Putamen (tissue), 1 donor: ENCODE results near the gene PSORS1C1.
"Not testable (repeated sequence)": the region's sequence is repeated elsewhere in the genome, so short reads cannot be mapped to it uniquely, and the experiment has no call there.

ENCODE experiments used
- DNase-seq: peaks from one replicate; pipeline ENCODE4 v3.0.0-alpha.2; 2016; ENCODE audit warnings: low spot score

Gene PSORS1C1

DNA sequence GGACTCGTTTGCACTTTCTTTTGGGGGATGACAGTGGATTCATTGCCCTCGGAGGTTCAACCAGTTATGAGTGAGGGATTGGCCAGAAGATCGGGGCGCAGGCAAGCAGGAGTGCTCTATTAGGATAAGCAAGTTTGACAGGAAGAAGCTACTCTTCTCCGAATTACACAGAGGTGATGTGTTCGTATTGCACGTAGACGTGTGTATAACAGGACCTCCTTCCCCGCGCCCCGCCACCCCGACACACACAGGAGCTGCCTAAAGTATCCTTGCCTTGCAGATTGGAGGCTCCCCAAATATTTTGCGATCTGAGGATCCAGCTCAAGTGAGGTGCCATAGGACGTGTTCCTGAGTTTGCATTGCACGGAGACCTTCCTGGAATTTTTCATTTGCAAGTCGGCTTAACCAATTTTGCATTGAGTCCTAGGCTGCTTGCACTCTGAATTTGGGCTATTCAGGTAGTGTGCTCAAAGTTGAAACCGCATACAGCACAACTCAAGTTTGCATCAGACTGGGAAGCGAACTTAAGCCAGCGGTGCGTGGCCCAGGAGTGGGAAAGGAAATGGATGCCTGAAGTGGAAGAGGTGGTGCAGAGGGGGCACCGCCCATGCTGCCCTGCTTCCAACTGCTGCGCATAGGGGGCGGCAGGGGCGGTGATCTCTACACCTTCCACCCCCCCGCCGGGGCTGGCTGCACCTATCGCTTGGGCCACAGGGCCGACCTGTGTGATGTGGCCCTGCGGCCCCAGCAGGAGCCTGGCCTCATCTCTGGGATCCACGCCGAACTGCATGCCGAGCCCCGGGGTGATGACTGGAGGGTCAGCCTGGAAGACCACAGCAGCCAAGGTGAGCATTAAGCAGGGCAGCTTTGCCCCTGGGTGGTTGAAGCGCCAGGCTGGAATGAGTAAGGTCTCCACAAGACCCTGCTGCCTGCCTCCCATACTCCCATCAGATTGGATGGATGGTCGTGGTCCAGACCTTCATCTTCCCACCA, 44.6 kb downstream of the PSORS1C1 start:
- DNase-seq, result no peak

DNA sequence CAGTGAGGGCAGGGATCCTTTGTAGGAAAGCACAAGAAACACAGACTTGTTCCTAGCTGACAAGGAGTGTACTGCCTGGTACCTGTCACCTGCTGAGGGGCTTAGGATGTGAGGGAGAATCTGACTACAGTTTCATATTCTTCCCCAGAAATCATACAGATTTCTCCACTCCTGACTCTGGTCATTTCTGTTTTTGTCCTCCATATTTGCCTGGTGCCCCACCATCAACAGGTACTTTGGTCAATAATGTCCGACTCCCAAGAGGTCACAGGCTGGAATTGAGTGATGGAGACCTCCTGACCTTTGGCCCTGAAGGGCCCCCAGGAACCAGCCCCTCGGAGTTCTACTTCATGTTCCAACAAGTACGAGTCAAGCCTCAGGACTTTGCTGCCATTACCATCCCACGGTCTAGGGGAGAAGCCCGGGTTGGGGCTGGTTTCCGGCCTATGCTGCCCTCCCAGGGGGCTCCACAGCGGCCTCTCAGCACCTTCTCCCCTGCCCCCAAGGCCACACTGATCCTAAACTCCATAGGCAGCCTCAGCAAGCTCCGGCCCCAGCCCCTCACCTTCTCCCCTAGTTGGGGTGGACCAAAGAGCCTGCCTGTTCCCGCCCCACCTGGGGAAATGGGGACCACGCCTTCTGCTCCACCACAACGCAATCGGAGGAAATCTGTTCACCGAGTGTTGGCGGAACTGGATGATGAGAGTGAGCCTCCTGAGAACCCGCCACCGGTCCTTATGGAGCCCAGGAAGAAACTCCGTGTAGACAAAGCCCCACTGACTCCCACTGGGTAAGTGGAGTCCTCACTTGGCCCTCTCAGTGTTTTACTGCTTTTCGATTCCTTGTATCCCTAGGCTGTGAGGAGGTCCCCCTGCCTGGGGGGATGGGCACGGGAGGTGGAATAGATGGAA, 46.9 kb downstream of the PSORS1C1 start:
- DNase-seq, result no peak

DNA sequence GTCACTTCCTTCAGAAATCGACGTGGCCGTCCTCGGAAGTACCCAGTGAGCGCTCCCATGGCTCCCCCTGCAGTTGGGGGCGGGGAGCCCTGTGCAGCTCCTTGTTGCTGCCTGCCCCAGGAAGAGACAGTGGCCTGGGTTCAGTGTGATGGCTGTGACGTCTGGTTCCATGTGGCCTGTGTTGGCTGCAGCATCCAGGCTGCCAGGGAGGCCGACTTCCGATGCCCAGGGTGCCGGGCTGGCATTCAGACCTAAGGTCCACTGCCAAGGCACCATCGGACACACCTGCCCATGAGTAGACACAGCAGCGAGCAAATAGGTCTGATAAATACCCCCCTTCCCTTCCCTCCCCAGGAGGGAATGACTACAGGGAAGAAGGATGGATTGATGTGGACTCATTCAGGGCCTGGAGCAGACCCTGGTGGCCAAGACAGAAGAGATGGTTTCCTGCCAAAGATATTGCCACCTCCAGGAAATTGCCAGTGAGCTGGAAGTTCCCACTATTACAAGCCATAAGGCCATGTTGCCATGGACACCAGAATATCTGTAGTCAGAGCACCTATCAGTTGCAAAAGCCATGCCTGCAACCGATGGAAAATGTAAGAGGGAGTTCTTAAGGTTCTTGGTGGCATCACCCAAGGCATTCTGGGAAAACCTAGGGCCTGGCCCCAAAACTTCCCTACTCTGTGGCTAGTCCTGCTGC, 48.0 kb downstream of the PSORS1C1 start:
- DNase-seq, result no peak

DNA sequence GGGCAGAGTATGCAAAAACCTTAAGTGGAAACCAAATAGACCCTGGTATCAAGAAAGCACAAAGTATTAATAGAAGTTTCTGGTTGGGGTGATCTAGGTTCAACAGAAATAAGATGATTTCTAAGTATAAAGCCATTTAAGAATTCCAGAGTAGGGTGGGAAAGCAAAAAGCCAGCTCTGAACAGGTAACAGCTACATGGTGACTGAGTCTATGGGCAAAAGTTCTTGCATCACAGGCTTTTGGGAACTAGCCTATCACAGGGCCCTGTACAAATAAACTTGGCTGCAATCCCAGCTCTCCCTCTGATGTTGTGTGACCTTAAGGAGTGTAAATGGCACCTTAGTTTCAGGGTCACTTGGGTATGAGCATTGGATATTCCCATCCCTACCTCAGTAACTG, 49.3 kb downstream of the PSORS1C1 start:
- DNase-seq, result no peak

DNA sequence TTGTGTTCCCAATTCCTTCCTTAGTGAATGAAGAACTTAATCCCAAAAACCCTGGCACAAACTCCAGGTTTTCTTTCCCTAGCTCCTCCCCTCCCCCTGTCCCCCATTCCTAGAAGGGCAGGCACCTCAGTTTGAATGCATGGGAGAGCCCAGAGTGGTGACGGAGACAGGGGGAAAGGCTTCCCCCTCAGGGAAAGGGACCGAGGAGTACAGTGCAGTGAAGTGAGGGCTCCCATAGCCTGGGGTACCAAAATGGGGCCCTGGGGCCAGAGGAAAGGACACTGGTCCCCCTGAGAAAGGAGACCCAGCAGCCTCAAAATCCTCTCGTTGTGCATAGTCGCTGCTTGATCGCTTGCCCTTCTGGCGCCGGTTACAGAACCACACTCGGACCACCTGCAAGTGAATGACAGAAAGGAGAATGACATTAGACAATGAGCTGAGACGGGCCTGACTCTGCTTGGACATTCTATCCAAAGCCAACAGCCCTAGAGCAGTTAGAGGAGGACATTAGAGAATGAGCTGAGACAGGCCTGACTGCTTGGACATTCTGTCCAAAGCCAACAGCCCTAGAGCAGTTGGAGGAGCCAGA, 50.0 kb downstream of the PSORS1C1 start:
- DNase-seq, result not testable (repeated sequence)

DNA sequence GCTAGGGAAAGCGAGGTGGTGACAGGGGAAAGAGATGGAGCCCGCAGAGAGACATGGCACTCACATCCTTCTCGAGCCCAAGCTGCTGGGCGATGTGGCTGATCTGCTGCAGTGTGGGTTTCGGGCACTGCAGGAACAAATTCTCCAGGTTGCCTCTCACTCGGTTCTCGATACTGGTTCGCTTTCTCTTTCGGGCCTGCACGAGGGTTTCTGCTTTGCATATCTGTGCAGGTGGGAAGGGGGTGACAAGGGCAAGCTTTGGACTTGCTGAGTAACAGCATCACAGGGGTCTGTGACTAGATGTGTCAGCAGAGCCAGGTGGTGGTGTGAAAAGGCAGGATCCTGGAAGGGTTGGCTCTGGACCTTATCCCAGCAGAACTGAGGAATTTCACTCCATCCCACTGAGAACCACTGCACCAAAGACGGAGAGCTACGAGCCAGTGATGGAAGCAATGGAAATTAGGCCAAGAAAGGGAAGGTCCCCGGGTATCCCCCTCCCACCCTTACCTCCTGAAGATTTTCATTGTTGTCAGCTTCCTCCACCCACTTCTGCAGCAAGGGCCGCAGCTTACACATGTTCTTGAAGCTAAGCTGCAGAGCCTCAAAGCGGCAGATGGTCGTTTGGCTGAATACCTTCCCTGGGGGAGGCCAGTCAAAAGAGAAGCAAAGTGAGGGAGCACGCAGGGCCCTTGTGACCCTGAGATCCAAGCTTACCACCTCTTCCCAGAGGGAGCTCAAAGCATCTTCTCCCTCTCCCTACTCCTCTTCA, 50.6 kb downstream of the PSORS1C1 start:
- not testable (repeated sequence) for DNase-seq

DNA sequence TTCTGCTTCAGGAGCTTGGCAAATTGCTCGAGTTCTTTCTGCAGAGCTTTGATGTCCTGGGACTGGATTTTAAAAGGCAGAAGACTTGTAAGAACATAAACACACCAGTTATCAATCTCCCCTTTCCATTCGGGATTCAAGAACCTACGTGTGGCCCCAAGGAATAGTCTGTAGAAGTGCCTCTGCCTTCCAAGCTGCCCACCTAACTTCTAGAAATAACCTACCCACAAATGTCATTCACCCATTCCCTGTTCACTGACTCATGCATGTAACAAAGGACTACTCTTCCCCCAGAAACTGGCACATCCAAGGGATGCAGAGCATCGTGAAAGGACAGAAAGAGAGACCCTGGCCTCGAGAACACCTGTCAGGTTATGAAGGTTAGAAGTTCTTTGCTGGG, 51.4 kb downstream of the PSORS1C1 start:
- peak; percentile 56 for DNase-seq

DNA sequence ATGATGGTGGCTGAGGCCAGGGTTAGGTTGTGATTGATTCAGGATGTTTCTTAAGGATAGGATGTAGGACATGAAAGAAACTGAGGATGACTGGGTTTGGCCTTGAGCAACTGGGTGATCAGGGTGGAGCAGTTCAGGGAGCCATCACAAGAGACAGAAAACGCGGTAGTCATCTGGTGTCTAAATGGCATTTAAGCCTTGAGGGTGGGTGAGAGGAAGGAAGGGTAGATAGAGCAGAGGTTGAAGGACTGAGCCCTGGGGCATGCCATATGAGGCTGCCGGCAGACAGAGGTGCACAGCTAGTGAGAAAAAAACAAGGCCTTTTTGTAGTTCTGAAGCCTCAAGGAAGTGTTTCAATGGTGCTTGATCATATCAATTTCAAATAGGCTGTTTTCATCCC, 54.0 kb downstream of the PSORS1C1 start:
- no peak for DNase-seq

DNA sequence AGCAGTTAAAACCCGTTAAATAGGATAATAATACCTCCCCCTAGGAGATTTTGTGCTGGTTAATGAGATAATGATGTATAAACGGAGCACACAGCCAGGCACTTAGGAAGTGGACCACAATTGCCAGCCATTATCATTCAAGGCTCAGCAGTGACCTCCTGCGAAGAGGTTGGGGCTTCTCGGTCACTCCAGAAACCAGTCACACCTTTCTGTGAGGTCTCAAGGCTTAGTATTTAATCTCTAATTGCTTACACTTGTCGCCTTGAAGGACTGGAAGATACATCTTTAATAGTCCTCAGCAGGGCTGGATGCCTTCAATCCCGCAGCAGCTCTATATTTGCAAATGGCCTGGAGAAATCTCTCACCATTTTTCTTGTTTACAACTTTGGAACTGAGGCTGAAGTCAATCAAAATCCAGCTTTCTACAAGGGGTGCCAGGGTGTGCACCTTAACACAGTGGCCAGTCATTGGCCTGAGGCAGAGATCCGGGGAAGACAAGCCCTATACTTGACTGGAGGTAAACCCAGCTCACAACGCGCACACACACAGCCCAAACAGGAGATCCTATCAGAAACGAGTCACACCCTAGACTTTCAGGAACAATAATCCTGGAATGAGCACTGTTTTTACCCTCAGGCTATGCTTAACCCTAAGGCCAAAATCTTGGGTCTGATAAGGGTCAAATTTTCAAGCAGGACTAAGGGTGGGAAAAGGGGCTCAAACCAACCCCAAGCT, 54.7 kb downstream of the PSORS1C1 start:
- no peak for DNase-seq

DNA sequence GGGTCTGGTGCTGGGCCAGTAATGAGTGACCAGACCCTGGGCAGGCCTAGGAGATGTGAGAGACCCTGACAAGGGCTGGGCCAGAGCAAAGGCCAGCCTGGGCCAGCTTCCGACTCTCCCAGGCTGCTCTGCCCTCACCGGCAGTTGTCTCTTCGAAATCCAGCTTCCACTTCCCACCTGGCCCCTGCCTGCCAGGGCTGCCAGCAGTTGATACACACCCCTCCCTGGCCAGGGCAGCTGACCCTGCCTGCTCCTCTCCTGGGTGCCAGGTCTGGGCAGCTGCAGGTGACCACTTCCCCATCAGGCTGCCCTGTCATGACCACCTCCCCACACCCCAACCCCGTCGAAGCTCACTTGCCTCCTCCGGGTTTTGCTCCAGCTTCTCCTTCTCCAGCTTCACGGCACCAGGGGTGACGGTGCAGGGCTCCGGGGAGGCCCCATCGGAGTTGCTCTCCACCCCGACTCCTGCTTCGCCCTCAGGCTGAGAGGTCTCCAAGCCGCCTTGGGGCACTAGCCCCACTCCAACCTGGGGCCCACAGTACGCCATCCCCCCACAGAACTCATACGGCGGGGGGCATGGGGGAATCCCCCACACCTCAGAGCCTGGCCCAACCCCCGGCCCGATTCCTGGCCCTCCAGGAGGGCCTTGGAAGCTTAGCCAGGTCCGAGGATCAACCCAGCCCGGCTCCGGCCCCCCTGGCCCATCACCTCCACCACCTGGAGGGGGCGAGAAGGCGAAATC, 55.4 kb downstream of the PSORS1C1 start:
- DNase-seq, result not testable (repeated sequence)

DNA sequence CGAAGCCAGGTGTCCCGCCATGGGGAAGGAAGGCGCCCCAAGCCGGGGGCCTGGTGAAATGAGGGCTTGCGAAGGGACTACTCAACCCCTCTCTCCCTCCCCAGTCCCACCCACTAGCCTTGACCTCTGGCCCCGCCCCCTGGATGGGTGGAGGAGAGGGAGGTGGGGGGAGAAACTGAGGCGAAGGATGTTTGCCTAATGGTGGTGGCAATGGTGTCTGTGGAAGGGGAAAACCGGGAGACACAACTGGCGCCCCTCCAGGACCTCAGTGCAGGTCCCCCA, 55.9 kb downstream of the PSORS1C1 start, which contains the start of gene POU5F1:
Gene POU5F1, minus strand, starts transcription at position 83 of the 282 bp plus-strand sequence. Its CDS starts 62 bp downstream, at position 21.
- no peak for DNase-seq

DNA sequence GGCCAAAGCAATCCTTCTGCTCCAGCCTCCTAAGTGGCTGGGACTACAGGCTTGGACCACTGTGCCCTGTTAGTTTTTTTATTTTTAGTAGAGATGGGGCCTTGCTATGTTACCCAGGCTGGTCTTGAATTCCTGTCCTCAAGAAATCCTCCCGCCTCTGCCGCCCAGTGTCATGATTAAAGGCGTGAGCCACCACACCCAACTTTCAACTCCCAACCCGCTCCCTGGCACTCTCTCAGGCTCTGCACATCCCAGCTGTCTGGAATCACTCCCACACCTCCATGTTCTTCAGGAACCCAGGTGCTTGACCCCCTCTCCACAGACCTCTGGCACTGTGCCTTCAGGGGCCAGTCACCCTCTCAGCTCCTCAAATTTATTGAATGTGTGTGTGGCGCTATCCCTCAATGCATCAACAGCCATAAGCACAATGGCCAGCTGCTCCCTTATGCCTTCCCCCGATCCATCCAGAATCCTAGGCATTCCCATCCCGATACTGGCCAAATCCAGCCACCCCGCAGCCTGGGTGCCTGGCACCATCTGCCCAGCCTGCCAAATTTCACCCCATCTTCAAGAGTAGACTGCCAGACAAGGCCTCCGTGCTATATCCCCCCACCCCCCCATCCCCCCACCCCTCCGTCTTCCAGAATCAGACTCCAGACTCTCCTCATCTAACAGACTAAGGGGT, 56.5 kb downstream of the PSORS1C1 start:
- no peak for DNase-seq

DNA sequence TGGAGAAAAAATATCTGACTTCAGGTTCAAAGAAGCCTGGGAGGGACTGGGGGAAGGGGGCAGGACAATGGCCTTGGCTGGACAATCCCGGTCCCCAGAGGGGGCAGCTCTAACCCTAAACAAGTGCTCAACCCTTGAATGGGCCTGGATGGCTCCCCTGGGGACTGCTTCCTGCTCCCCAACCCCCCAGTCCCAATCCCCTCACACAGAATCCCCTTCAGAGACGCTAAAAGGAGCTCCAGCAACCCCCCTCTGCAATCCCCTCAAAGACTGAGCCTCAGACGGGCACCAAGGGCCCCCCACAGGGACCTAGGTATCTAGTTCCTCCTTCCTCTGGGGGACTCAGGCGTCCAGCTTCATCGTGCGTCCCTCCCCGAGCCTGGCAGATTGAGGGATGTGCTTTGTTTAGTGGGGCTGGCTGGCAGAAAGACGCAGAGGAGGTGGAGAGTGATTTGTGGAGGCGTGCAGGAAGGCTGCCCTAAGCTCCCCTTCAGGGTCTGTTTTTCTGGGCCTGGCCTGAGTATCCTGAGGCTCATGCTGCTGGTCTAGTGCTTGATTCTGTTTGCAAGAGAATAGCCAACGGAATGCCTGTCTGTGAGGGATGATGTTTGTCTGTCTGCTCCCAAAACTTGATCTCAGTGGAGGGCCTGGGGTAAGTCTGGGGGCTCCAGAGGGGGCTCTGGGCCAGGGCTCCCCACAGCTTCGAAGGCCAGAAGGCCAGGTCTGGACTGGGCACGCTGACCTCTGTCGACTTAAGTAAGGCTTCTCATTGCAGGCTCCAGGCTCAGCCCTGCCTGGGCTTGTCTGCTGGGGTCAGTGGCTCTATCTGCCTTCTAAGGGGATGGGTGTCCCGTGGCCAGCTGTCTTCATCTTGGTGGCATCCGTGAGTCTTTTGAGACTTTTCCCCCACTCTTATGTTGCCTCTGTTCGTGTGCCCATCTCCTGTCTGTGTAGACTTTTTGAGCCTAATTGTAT, 57.6 kb downstream of the PSORS1C1 start:
- DNase-seq, result no peak

DNA sequence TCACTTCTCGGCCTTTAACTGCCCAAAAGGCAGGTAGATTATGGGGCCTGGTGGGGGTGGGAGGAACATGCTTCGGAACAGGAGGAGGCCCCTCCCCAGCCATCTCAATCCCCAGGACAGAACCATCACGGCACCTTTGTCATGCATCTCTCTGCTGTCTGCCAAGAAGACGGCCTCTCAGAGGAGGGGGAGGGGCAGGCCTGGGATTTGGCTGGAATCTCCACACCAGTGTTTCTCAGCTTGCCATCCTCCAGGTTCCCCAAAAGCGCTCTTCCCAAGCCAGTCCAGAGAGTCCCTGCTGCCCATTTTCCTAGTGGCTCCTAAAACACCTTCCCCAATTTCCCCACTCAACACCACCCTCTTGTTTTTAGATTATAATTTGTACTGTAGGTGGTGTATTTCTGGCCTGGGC, 58.4 kb downstream of the PSORS1C1 start:
- DNase-seq, result no peak

DNA sequence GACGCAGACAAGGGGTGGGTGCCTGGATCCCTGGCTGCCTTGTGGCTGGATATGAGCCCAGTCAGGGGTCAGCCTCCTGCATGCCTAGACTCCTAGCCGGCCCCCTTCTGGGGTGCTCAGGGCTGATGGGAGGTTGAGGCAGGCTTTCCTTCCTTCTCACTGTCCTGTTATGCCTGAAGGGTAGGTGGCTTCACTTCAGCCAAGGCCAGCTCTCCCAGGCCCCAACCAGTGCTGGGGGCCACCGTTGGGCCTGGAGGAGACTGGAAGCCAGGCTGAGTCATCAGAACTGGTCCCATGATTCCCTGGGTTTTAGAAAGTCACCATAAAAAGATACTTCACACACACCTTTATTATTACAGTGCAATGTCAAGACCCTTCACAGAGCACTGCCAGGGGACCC, 58.8 kb downstream of the PSORS1C1 start:
- no peak for DNase-seq

DNA sequence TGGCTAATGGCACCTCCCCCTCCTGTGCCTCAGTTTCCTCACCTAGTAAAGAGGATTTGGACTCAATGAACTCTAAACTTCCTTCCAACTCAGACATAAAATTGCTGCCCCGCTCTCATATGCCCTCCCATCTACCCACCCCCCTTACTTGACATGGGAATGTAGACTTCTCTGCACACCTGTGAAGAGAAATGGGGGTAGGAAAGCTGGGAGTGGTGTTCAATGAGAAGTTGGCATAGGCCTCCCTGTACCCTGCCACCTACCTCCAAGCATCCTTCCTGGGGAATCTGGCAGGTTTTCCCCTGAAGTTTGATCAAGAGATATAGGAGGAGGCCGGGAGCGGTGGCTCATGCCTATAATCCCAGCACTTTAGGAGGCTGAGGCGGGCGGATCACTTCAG, 59.8 kb downstream of the PSORS1C1 start:
- no peak for DNase-seq

DNA sequence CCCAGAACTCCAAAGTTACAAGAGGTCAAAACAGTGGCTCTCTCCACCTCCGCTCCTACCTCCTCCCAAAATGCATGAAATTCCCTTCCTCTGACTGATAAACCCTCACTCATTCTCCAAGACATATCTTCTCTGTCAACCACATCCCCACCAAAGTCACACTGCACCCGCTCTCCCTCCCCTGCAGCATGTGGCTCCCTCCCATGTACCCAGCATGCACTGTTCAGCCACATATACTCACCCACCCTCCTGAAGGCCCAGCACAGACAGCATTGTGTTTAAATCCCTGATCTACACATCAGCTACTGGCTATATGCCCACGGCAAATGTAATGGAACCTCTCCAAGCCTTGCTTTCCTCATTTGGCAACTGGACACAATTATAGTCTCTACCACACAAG, 61.4 kb downstream of the PSORS1C1 start:
- DNase-seq, result no peak
